Activated B cell treated with CpG ODN at 0.5 μM for 24 hours (primary cell): Measurements from ENCODE around the gene ACOT11. TPM values are rescaled to one million over a fixed set of nuclear protein-coding genes. Genes with fewer than 3 reads are reported as not detected.

Source experiments
- ATAC-seq: fragments of 200-7000 bp; cut with Tn5 transposase; one replicate; pipeline ENCODE4 v1.10.0; 2021; ENCODE audit warnings: low read depth, mild to moderate bottlenecking, moderate library complexity
- CTCF ChIA-PET: fragments of 350-600 bp; sonication (Branson Sonifier 250); formaldehyde crosslinking; loops from one replicate; lab custom pipeline; 2021; ENCODE audit warnings: antibody characterized with exemption; lab: Charles Lee
- POLR2A ChIA-PET: fragments of 350-600 bp; sonication (Branson Sonifier 250); formaldehyde crosslinking; loops from one replicate; lab custom pipeline; 2021; ENCODE audit warnings: antibody characterized with exemption; lab: Charles Lee
- DNase-seq: peaks from one replicate; pipeline ENCODE4 v3.0.0; 2022
- H3K27ac Mint-ChIP-seq: one replicate; pipeline ENCODE4 v1.8.0; 2020; ENCODE audit warnings: mixed read lengths
- H3K27me3 Mint-ChIP-seq: one replicate; pipeline ENCODE4 v1.8.0; 2021; ENCODE audit warnings: mixed read lengths
- H3K36me3 Mint-ChIP-seq: one replicate; pipeline ENCODE4 v1.8.0; 2021; ENCODE audit warnings: low read depth, mixed read lengths
- H3K4me1 Mint-ChIP-seq: one replicate; pipeline ENCODE4 v1.8.0; 2021; ENCODE audit warnings: mixed read lengths
- H3K4me3 Mint-ChIP-seq: one replicate; pipeline ENCODE4 v1.8.0; 2020; ENCODE audit warnings: mild to moderate bottlenecking, mixed read lengths
- H3K9me3 Mint-ChIP-seq: one replicate; pipeline ENCODE4 v1.8.0; 2020; ENCODE audit warnings: mixed read lengths
- intact Hi-C: fragments of 100-400 bp; cut with micrococcal nuclease; formaldehyde crosslinking; loops from one replicate; pipeline ENCODE4 v1.15.1; 2024
- total RNA-seq: library from RNA; stranded (reverse); gene quantifications from 2 replicates; pipeline ENCODE4 v1.2.3, GENCODE V29; 2022
- TF ChIP-seq, protein P1 (sequence below): fragments of 200-600 bp; IDR thresholded peaks from one replicate; pipeline ENCODE4 v1.8.0; 2022; ENCODE audit warnings: antibody characterized with exemption, mild to moderate bottlenecking

Gene ACOT11
- total RNA-seq, 1 donor from 2014 or later = 0.16 TPM

GRCh38 chr1:54577612-54578011 is 29.6 kb downstream of the ACOT11 start:
- Mint-ChIP-seq H3K4me1 (no peaks in the 10 kb centered on the region), H3K9me3 (no peaks in the 10 kb centered on the region), H3K4me3 (no peak overlapping the region), H3K27me3 (peaks cover 4% of the 10 kb centered on the region), H3K36me3 (no peaks in the 10 kb centered on the region), H3K27ac (no peak overlapping the region)
- ATAC-seq = no peak
- TF ChIP-seq, protein P1, sequence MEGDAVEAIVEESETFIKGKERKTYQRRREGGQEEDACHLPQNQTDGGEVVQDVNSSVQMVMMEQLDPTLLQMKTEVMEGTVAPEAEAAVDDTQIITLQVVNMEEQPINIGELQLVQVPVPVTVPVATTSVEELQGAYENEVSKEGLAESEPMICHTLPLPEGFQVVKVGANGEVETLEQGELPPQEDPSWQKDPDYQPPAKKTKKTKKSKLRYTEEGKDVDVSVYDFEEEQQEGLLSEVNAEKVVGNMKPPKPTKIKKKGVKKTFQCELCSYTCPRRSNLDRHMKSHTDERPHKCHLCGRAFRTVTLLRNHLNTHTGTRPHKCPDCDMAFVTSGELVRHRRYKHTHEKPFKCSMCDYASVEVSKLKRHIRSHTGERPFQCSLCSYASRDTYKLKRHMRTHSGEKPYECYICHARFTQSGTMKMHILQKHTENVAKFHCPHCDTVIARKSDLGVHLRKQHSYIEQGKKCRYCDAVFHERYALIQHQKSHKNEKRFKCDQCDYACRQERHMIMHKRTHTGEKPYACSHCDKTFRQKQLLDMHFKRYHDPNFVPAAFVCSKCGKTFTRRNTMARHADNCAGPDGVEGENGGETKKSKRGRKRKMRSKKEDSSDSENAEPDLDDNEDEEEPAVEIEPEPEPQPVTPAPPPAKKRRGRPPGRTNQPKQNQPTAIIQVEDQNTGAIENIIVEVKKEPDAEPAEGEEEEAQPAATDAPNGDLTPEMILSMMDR = no peak
- DNase-seq = no peak
- CTCF ChIA-PET = no interaction called here
- intact Hi-C loops = no loop called here
- POLR2A ChIA-PET = no interaction called here

DNA sequence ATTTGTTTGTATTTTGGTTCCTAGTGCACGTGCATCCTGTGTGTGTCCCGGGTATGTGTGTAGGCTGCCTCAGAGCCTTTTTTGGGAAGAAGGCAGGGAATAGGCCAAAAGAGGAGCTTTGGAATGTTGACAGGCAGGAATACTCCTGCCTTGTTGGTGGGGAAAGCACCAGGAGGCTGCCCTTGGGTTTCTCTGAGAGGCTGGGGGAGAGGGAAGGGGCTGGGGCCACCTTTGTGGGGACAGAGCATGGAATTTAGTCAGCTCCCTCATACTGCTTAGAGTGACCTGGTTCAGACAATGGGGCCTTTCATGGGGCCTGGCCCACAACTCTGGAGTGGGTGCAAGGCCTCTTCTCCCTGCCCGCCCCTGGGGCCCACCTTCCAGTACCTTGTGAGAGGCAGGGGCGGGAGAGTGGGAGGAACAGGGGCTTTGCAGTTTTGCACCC is 31.3 kb downstream of the ACOT11 start:
- Mint-ChIP-seq H3K36me3 (no peaks in the 10 kb centered on the region), H3K4me1 (no peaks in the 10 kb centered on the region), H3K27me3 (no peaks in the 10 kb centered on the region), H3K27ac (no peak overlapping the region), H3K4me3 (no peak overlapping the region), H3K9me3 (no peaks in the 10 kb centered on the region)
- TF ChIP-seq, protein P1 = no peak
- ATAC-seq (no peak), DNase-seq (no peak)
- ChIA-PET CTCF (no interaction called here), POLR2A (no interaction called here)
- intact Hi-C loops = no loop called here

DNA sequence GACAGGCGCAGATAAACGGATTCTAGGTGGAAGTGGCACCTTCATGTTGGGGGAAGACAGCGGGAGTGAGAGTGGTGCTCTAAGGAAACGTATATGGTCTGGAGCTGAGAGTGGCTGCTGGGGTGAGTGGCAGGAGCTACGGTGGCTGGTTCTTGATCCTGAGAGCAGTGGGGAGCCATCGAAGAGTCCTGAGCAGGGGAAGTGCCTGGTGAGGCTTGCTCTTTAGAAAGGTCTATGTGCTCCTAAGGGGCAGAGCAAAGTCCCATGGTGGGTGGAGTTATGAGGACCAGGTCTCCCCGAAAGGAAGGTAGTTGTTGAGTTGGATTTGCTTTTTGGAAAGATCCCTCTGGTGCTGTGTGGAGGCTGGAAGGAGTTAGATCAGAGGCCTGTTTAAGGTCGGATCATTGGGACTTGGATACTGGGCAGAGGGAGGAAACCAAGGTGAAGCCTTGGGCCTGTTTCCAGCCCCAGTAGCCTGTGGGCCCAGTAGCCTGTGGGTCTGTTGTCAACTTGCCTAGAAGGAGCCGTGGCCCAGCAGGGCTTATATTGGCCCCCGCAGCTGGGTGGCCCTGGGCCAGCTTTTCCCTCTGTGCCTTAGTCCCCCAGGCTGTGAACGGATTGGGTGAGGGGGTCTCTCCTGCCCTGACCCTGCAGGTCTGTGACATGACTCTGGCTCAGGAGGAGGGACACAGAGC is 33.0 kb downstream of the ACOT11 start:
- Mint-ChIP-seq H3K36me3 (no peaks in the 10 kb centered on the region), H3K27ac (no peak overlapping the region), H3K4me3 (no peak overlapping the region), H3K9me3 (no peaks in the 10 kb centered on the region), H3K4me1 (no peaks in the 10 kb centered on the region), H3K27me3 (no peaks in the 10 kb centered on the region)
- TF ChIP-seq, protein P1 = no peak
- ATAC-seq = no peak
- ChIA-PET POLR2A (interaction anchor here (0.6 kb wide), 1 partner anchor 174 kb away, joined by 6 read pairs; no protein-coding TSS in a partner anchor), CTCF (no interaction called here)
- DNase-seq = no peak
- intact Hi-C loops = no loop called here

DNA sequence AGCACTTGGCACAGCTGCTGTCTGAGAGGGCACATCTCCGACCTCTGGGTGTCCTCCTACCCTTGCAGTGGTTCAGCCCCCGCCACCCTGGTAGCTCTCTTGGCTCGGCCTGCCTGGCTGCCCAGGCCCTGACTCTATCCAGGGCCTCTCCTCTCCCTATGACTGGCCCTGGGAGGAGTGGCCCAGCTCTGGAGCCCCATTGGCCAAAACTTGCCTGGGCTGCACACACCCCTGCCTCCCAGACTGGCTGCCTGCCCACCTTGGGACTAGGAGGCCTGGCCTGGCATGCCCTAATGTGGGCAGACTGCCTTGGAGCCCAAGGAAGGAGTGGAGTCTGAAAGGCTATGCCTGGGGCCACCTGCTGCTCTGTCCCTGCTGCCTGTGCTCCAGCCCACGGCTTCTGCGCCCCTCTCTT is 33.6 kb downstream of the ACOT11 start:
- TF ChIP-seq, protein P1 = no peak
- ChIA-PET POLR2A (interaction anchor here (0.6 kb wide), 1 partner anchor 175 kb away, joined by 6 read pairs; no protein-coding TSS in a partner anchor), CTCF (no interaction called here)
- ATAC-seq = no peak
- Mint-ChIP-seq H3K27me3 (no peaks in the 10 kb centered on the region), H3K4me1 (no peaks in the 10 kb centered on the region), H3K4me3 (no peak overlapping the region), H3K9me3 (no peaks in the 10 kb centered on the region), H3K27ac (no peak overlapping the region), H3K36me3 (no peaks in the 10 kb centered on the region)
- DNase-seq = no peak
- intact Hi-C loops = no loop called here

DNA sequence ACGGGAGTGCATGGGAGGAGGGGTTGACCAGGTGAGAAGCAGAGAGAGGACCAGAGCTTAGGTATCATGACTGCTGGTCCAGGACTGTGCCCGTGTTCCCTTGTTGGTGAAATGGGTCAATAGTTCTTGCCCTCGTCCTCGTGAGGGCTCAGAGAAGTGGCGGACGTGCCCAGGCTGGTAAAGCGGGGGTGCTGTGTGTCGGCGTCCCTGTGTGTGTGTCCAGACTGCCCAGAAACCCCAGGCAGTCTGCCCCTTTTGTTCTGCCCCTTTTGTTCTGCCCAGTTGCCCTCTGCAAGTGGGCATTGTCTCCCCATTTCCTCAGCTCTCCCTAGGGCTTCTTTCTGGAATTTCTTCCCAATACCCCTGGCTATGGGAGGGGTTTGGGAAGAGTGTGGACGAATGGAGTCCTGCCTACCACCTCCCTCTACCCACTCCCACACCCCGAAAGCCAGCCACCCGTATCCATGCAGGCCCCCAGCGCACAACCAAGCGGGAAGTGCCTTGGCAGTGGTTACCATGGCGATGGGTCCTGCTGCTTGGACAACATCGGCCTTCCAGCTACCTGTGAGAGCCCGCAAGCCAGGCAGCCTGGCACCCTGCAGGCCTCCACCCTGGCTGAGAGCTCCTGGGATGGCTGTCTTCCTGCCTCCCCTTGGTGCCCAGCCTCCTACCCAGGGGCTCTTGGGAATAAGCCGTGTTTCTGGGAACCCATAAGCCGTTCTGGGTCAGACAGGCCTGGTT is 34.7 kb downstream of the ACOT11 start:
- Mint-ChIP-seq H3K4me3 (no peak overlapping the region), H3K36me3 (no peaks in the 10 kb centered on the region), H3K27ac (no peak overlapping the region), H3K27me3 (no peaks in the 10 kb centered on the region), H3K9me3 (no peaks in the 10 kb centered on the region), H3K4me1 (no peaks in the 10 kb centered on the region)
- intact Hi-C loops = no loop called here
- ATAC-seq (no peak), DNase-seq (no peak)
- TF ChIP-seq, protein P1 = no peak
- ChIA-PET POLR2A (no interaction called here), CTCF (no interaction called here)
